T-helper 1 cell treated with Interleukin-12 subunit alpha and Interleukin-12 subunit beta and Interleukin-4 antibody, amounts not matched to agents 30 μg/mL and 1 μg/mL, for 36 hours (primary cell): ENCODE measurements around the gene RPS24.

Source experiments
- H3K27ac Mint-ChIP-seq: one replicate; pipeline ENCODE4 v1.8.0; 2021; ENCODE audit warnings: mild to moderate bottlenecking, mixed read lengths
- H3K27me3 Mint-ChIP-seq: one replicate; pipeline ENCODE4 v1.8.0; 2021; ENCODE audit warnings: low read depth, mixed read lengths
- H3K36me3 Mint-ChIP-seq: one replicate; pipeline ENCODE4 v1.8.0; 2021; ENCODE audit warnings: low read depth, mixed read lengths
- H3K4me1 Mint-ChIP-seq: one replicate; pipeline ENCODE4 v1.8.0; 2021; ENCODE audit warnings: low read depth, mixed read lengths
- H3K4me3 Mint-ChIP-seq: one replicate; pipeline ENCODE4 v1.8.0; 2021; ENCODE audit warnings: mild to moderate bottlenecking, moderate library complexity, mixed read lengths
- H3K9me3 Mint-ChIP-seq: one replicate; pipeline ENCODE4 v1.8.0; 2021; ENCODE audit warnings: mixed read lengths

RPS24 gene

DNA sequence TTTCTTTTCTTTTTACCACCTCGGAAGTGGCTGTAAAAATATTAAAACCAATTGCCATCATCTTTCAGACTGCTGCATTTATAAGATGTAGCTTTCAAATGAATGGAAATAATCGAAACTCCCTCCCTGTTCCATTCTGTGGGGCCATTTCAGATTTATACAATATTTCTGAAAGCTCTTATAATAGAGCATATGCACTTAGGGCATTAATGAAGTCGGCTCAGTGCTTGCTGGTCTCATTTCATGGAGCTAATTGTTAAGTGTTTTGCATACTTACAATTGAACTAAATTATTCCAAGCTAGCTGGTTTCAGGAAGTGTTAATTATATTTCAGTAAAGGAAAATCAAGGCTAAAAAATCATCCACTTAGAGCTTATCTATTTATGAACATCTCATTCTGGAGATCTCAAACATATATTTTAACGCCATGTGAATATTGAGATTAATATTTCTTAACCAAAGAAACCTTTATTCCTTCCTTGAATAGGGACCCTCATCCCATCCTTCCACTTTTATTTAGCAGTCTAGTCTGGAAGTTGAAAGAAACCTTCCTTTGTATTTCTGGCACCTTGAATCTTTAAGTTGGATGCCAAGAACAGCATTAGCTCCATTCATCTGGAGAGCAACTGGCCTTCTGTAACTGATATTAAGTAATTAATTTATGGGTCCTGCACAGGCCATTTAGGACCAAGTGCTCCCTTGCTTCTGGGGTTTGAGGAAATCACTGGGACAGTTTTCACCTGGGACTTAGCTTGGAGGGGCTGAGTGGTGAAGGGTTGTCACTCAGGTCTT is 45.1 kb downstream of the RPS24 start:
- H3K4me1 Mint-ChIP-seq: no peaks in the 10 kb centered on the region

DNA sequence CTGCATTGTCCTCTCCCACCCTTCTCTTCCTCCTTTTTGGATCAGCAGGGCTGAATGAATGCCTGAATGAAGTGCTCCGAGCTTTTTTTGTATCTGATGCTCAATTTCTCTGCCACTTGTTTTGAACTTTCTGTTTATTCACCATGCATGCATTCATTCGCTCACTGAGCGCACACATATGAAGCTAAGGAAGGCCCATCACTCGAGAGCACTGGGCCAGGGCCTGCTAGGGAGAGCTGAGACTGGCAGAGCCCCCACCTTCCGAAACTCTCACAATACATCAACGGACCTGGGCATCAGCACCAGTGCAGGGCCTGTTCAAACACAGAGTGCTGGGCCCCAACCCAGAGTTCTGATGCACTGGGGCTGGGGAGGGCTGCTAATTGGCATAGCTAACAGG is 45.7 kb downstream of the RPS24 start:
- Mint-ChIP-seq H3K27ac (no peak overlapping the region), H3K9me3 (no peaks in the 10 kb centered on the region), H3K27me3 (no peaks in the 10 kb centered on the region), H3K36me3 (no peaks in the 10 kb centered on the region), H3K4me1 (no peaks in the 10 kb centered on the region), H3K4me3 (no peak overlapping the region)

More for the DNA sequence above, 45.1 kb downstream of the RPS24 start:
- Mint-ChIP-seq H3K27ac (no peak overlapping the region), H3K27me3 (no peaks in the 10 kb centered on the region), H3K9me3 (no peaks in the 10 kb centered on the region), H3K4me3 (no peak overlapping the region), H3K36me3 (no peaks in the 10 kb centered on the region)

- H3K9me3 Mint-ChIP-seq: no peaks in the 10 kb centered on the region
- no peaks in the 10 kb centered on the region for H3K4me1 Mint-ChIP-seq
- H3K4me3 Mint-ChIP-seq: no peak overlapping the region
- no peaks in the 10 kb centered on the region for H3K27me3 Mint-ChIP-seq
- H3K36me3 Mint-ChIP-seq: no peaks in the 10 kb centered on the region
- no peak overlapping the region for H3K27ac Mint-ChIP-seq
Measured at GRCh38 chr10:78081292-78081691, 47.6 kb downstream of the RPS24 start.

DNA sequence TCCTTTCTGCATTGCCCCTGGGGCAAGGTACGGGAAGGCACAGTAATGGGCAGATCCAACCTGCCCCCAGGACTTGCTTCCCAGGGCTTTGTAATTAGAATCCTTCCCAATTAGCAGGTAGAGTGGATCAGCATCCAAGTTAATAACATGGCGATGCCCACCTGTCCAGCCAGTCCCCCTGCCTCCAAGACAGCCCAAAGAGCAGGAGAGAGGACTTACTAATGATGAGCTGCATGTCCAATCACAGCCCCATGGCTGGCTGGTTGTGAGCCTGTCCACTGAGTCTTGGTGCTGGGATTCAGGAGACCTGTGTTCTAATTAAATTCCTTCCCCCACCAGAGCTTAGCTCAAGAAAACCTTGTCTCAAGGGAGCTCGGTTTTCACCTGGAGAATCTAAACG is 49.0 kb downstream of the RPS24 start:
- Mint-ChIP-seq H3K27me3 (no peaks in the 10 kb centered on the region), H3K4me1 (no peaks in the 10 kb centered on the region), H3K27ac (no peak overlapping the region), H3K9me3 (no peaks in the 10 kb centered on the region), H3K4me3 (no peak overlapping the region), H3K36me3 (no peaks in the 10 kb centered on the region)
